ENCODE results near the gene FAHD2B.
"Not testable (repeated sequence)": the region's sequence is repeated elsewhere in the genome, so short reads cannot be mapped to it uniquely, and the experiment has no call there.

- not testable (repeated sequence) for TF ChIP-seq CTCF (conservative IDR thresholded peaks at IDR 0.05; ENCODE audit: low read depth, low read length); EZH2phosphoT487 (IDR thresholded peaks at IDR 0.05; ENCODE audit: borderline replicate concordance, low read length); EZH2 (IDR thresholded peaks at IDR 0.05; ENCODE audit: low read length, unreplicated experiment)
These were observed 16.6 kb upstream of the FAHD2B start for GRCh38 chr2:97111246-97111645.

Measured in PC-3 (cell line).